Mesendoderm (in vitro differentiated cells): ENCODE measurements around the gene DCDC2.
"Not testable (repeated sequence)": the region's sequence is repeated elsewhere in the genome, so short reads cannot be mapped to it uniquely, and the experiment has no call there.

ENCODE experiments used
- DNase-seq: peaks from one replicate; pipeline ENCODE4 v3.0.0; 2013
- H2AK5ac ChIP-seq: 2 replicates; pipeline ENCODE4 v1.6.1; 2013; ENCODE audit warnings: low read length, inconsistent platforms
- H2BK120ac ChIP-seq: 2 replicates; pipeline ENCODE4 v1.6.1; 2013; ENCODE audit warnings: low read depth, mild to moderate bottlenecking, low read length, moderate library complexity, mixed read lengths
- H2BK15ac ChIP-seq: replicated peaks from 2 replicates; pipeline ENCODE4 v1.6.1; 2013; ENCODE audit warnings: low read depth, mild to moderate bottlenecking, moderate library complexity
- H2BK5ac ChIP-seq: 2 replicates; pipeline ENCODE4 v1.6.1; 2013; ENCODE audit warnings: low read length, inconsistent platforms
- H3K18ac ChIP-seq: 2 replicates; pipeline ENCODE4 v1.6.1; 2013; ENCODE audit warnings: mild to moderate bottlenecking, low read length, mixed read lengths
- H3K23ac ChIP-seq: one replicate; pipeline ENCODE4 v1.6.1; 2013; ENCODE audit warnings: low read length
- H3K27ac ChIP-seq: 2 replicates; pipeline ENCODE4 v1.5.1; 2013; ENCODE audit warnings: low read depth, mild to moderate bottlenecking, inconsistent platforms, low read length, moderate library complexity
- H3K27me3 ChIP-seq: 2 replicates; pipeline ENCODE4 v1.6.1; 2013; ENCODE audit warnings: low read length, control low read depth, mild to moderate bottlenecking, inconsistent platforms; ENCODE audit not compliant: insufficient read depth, poor library complexity
- H3K36me3 ChIP-seq: 2 replicates; pipeline ENCODE4 v1.6.1; 2013; ENCODE audit warnings: low read length, inconsistent platforms; ENCODE audit not compliant: control insufficient read depth, insufficient read depth
- H3K4ac ChIP-seq: one replicate; pipeline ENCODE4 v1.6.1; 2013; ENCODE audit warnings: low read depth, mild to moderate bottlenecking, low read length, moderate library complexity
- H3K4me1 ChIP-seq: 2 replicates; pipeline ENCODE4 v1.6.1; 2013; ENCODE audit warnings: low read depth, low read length, inconsistent platforms; ENCODE audit not compliant: control insufficient read depth
- H3K4me2 ChIP-seq: 2 replicates; pipeline ENCODE4 v1.6.1; 2013; ENCODE audit warnings: low read length
- H3K4me3 ChIP-seq: 2 replicates; pipeline ENCODE4 v1.5.1; 2013; ENCODE audit warnings: mild to moderate bottlenecking, low read length
- H3K56ac ChIP-seq: one replicate; pipeline ENCODE4 v1.6.1; 2013; ENCODE audit warnings: low read length
- H3K79me1 ChIP-seq: 2 replicates; pipeline ENCODE4 v1.6.1; 2013; ENCODE audit warnings: low read length, inconsistent platforms
- H3K79me2 ChIP-seq: 2 replicates; pipeline ENCODE4 v1.6.1; 2013; ENCODE audit warnings: mild to moderate bottlenecking, low read length; ENCODE audit not compliant: control insufficient read depth, insufficient read depth
- H3K9ac ChIP-seq: 2 replicates; pipeline ENCODE4 v1.6.1; 2013; ENCODE audit warnings: low read length, inconsistent platforms
- H4K5ac ChIP-seq: one replicate; pipeline ENCODE4 v1.6.1; 2013; ENCODE audit warnings: low read length
- H4K8ac ChIP-seq: one replicate; pipeline ENCODE4 v1.6.1; 2013; ENCODE audit warnings: low read depth, mild to moderate bottlenecking, control low read depth, low read length, moderate library complexity
- WGBS: extraction: QIAGEN DNeasy Blood & Tissue Kit; methylation state at CpG from one replicate; pipeline ENCODE4 v1.1.7; 2013; ENCODE audit warnings: low lambda C conversion rate, missing lambda C conversion rate; ENCODE audit not compliant: insufficient coverage; ENCODE audit errors: extremely low coverage; 5-methylcytosine and 5-hydroxymethylcytosine counted together

DCDC2 gene

DNA sequence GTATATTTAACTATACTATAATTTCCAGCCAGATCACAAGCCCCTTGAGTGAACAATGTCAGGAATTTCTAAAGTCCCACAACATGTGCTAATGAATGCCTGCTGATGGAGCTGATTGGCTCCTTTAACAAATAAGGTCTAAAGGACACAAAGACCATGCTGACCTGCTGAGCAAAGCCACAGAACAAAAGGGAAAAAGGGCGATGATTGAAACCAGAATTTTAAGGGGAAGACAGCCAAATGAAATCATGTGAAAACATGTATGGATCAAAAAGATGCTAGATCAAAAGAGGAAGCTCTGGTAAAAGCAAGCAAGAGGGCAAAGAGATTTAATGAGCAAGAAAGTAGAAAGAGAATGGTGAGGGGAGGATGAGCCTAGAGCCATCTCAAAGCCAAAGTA, 105.6 kb downstream of the DCDC2 start:
- Histone ChIP-seq H3K4ac (no peak overlapping the region), H3K27me3 (no peaks in the 10 kb centered on the region), H2BK120ac (no peak overlapping the region), H3K4me2 (no peak overlapping the region), H3K18ac (no peak overlapping the region), H4K5ac (no peak overlapping the region), H3K4me1 (peaks cover 1% of the 10 kb centered on the region), H3K79me1 (no peaks in the 10 kb centered on the region), H3K4me3 (no peak overlapping the region), H3K56ac (no peak overlapping the region), H3K79me2 (no peaks in the 10 kb centered on the region), H2BK15ac (no peak overlapping the region), H3K27ac (no peak overlapping the region), H3K36me3 (no peaks in the 10 kb centered on the region), H3K23ac (no peak overlapping the region), H4K8ac (no peak overlapping the region), H2BK5ac (no peak overlapping the region), H3K9ac (no peak overlapping the region), H2AK5ac (no peak overlapping the region)
- peak; percentile 53 for DNase-seq
- WGBS = no CpG with 5 or more reads among the region's 1 CpG

- H3K27ac ChIP-seq = no peak overlapping the region
- H3K4me2 ChIP-seq = no peak overlapping the region
- H2AK5ac ChIP-seq = no peak overlapping the region
- no peaks in the 10 kb centered on the region for H3K79me2 ChIP-seq
- H3K4me3 ChIP-seq = no peak overlapping the region
- peaks cover 1% of the 10 kb centered on the region for H3K4me1 ChIP-seq
- H4K8ac ChIP-seq = no peak overlapping the region
- H3K4ac ChIP-seq = no peak overlapping the region
- no peak overlapping the region for H3K23ac ChIP-seq
- H3K56ac ChIP-seq = no peak overlapping the region
- H3K18ac ChIP-seq = no peak overlapping the region
- H2BK15ac ChIP-seq = no peak overlapping the region
- no peak overlapping the region for H2BK5ac ChIP-seq
- no peaks in the 10 kb centered on the region for H3K27me3 ChIP-seq
- WGBS = no CpG with 5 or more reads among the region's 2 CpGs
- no peaks in the 10 kb centered on the region for H3K36me3 ChIP-seq
- no peak overlapping the region for H2BK120ac ChIP-seq
- no peak overlapping the region for H4K5ac ChIP-seq
- H3K9ac ChIP-seq = no peak overlapping the region
- no peaks in the 10 kb centered on the region for H3K79me1 ChIP-seq
- peak; percentile 19 for DNase-seq
These were observed 106.5 kb downstream of the DCDC2 start for GRCh38 chr6:24251339-24251738.

DNA sequence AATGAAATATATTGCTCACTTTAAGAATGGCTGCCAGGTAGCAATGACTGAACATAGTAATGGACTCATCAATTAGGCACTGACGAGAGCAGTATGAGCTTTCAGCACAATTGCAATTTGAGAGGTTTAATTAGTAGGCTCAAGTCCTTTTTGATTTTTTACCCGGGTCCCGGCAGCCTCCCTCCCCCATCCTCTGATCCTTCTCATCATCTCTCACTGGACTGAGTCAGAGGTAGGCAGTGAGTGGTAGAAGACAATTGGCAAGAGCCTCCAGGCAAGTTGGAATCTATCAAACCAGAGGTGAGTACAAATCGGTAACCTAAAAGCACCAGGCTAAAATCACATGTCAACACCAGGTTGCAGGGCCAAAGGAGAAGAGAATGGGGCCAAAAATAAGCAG, 107.9 kb downstream of the DCDC2 start:
- Histone ChIP-seq H3K4me3 (no peak overlapping the region), H3K9ac (no peak overlapping the region), H4K8ac (no peak overlapping the region), H3K4me1 (peaks cover 1% of the 10 kb centered on the region), H3K27me3 (no peaks in the 10 kb centered on the region), H3K27ac (no peak overlapping the region), H3K79me2 (no peaks in the 10 kb centered on the region), H2AK5ac (no peak overlapping the region), H3K4ac (no peak overlapping the region), H3K36me3 (no peaks in the 10 kb centered on the region), H3K18ac (no peak overlapping the region), H4K5ac (no peak overlapping the region), H3K56ac (no peak overlapping the region), H3K4me2 (no peak overlapping the region), H3K79me1 (no peaks in the 10 kb centered on the region), H3K23ac (no peak overlapping the region), H2BK5ac (no peak overlapping the region), H2BK120ac (no peak overlapping the region), H2BK15ac (no peak overlapping the region)
- WGBS = no CpG with 5 or more reads among the region's 4 CpGs
- DNase-seq = no peak

DNA sequence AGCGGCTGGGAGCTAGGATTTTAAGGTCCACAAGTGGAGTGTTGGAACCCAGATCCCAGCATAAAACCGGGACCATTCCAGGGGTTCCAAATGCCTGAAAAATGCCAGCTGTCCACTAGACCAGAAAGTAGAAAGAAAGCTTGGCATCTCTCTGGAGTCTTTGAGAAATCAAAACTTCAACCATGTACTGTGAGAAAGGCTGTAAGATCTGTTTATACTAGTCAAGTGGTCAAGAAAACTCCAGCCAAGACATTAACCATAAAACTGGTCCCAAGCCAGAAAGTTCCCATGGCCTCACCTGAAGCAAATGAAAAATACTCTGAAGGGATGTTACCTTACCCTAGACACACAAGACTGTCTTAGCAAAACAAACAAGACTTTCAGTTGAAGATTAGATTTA, 112.6 kb downstream of the DCDC2 start:
- WGBS = no CpG with 5 or more reads among the region's 2 CpGs
- no peaks in the 10 kb centered on the region for H3K27me3 ChIP-seq

DNA sequence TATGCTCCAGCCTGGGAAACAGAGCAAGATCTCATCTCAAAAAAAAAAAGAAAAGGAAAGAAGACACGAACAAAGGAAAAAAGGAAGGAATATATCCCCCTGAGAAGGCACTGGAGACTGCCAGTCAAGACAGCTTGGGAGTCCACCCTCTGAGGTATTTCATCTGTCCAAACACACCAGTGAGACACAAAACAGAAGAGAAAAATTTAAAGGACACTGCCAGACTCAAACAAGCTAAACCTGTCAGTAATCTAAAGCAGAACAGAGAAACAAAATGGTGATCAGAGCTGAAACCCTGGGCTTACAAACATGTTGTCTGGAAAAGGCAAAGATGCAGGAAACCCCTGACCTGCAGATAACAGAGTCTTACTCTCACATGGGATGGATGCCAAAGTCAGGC, 114.9 kb downstream of the DCDC2 start:
- Histone ChIP-seq H3K4me2 (no peak overlapping the region), H3K27me3 (no peaks in the 10 kb centered on the region), H3K36me3 (no peaks in the 10 kb centered on the region), H2AK5ac (no peak overlapping the region), H3K4ac (no peak overlapping the region), H3K27ac (no peak overlapping the region), H2BK15ac (no peak overlapping the region), H4K5ac (no peak overlapping the region), H3K79me2 (no peaks in the 10 kb centered on the region), H3K4me3 (no peak overlapping the region), H3K18ac (no peak overlapping the region), H2BK120ac (no peak overlapping the region), H3K4me1 (no peaks in the 10 kb centered on the region), H3K9ac (no peak overlapping the region), H3K56ac (no peak overlapping the region), H2BK5ac (no peak overlapping the region), H3K23ac (no peak overlapping the region), H4K8ac (no peak overlapping the region), H3K79me1 (no peaks in the 10 kb centered on the region)
- WGBS = no CpG with 5 or more reads among the region's 1 CpG
- DNase-seq = no peak

More for the DNA sequence above, 112.6 kb downstream of the DCDC2 start:
- no peak overlapping the region for H2AK5ac ChIP-seq
- no peak overlapping the region for H3K23ac ChIP-seq
- H3K4me3 ChIP-seq = no peak overlapping the region
- no peak overlapping the region for H2BK15ac ChIP-seq
- H2BK120ac ChIP-seq = no peak overlapping the region
- no peak overlapping the region for H3K9ac ChIP-seq
- H4K8ac ChIP-seq = no peak overlapping the region
- H3K4ac ChIP-seq = no peak overlapping the region
- H3K36me3 ChIP-seq = no peaks in the 10 kb centered on the region
- no peak for DNase-seq
- no peak overlapping the region for H3K27ac ChIP-seq
- H3K79me1 ChIP-seq = no peaks in the 10 kb centered on the region
- H2BK5ac ChIP-seq = no peak overlapping the region
- H3K4me1 ChIP-seq = no peaks in the 10 kb centered on the region
- no peak overlapping the region for H4K5ac ChIP-seq
- no peak overlapping the region for H3K56ac ChIP-seq
- no peak overlapping the region for H3K4me2 ChIP-seq
- H3K79me2 ChIP-seq = no peaks in the 10 kb centered on the region
- H3K18ac ChIP-seq = no peak overlapping the region

- not testable (repeated sequence) for H3K36me3 ChIP-seq, H3K56ac ChIP-seq, H4K8ac ChIP-seq, H3K18ac ChIP-seq, H3K27ac ChIP-seq, H4K5ac ChIP-seq, H2AK5ac ChIP-seq, H2BK120ac ChIP-seq, H3K79me2 ChIP-seq, H3K9ac ChIP-seq, H3K4me2 ChIP-seq, H3K27me3 ChIP-seq, H3K4me1 ChIP-seq, H2BK15ac ChIP-seq, H3K4me3 ChIP-seq, H3K79me1 ChIP-seq, H3K23ac ChIP-seq, H2BK5ac ChIP-seq, DNase-seq, H3K4ac ChIP-seq
- no CpG with 5 or more reads among the region's 1 CpG for WGBS
These were observed 116.1 kb downstream of the DCDC2 start for GRCh38 chr6:24241779-24242178.
